Activated CD8-positive, alpha-beta memory T cell treated with anti-CD3 and anti-CD28 coated beads, Interleukin-2, amount 50 U/mL, for 24 hours (primary cell): ENCODE measurements around the gene MRPS23.

Experiments
- DNase-seq: peaks from one replicate; pipeline ENCODE4 v3.0.0-alpha.2; 2020; ENCODE audit errors: extremely low read depth

The MRPS23 gene

DNA sequence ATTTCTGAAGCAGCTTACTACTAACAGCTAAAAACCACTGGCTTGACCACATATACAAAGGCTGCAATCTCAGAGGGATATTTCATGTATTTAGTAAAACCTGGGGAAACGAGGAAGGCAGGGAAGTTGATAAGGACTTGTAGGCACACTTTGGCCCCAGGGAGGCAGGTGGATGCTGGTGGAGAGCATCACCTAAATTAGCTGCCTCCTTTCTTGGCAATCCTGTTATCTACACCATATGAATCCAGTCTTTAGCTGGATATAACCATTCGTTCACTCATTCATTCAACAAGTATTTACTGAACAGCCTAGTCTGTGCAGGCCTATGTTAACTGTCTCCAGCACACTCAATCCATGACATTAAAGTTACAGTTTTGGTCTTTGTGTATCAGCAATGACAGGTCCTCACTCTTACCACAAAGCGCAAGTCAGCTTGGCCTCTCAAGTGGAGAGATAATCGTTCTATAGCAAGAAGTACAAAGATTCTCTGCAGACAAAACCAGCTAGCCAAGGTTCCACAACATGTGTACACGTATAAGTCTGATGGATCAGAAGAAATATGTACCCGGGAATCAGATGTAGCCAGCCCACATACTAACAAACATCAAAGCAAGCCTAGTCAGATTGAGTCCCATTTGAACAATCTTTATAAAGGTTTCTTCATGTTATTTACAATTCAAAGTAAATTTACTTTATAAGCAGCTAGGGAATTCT lies 10.8 kb downstream of the MRPS23 start:
- no peak for DNase-seq

DNA sequence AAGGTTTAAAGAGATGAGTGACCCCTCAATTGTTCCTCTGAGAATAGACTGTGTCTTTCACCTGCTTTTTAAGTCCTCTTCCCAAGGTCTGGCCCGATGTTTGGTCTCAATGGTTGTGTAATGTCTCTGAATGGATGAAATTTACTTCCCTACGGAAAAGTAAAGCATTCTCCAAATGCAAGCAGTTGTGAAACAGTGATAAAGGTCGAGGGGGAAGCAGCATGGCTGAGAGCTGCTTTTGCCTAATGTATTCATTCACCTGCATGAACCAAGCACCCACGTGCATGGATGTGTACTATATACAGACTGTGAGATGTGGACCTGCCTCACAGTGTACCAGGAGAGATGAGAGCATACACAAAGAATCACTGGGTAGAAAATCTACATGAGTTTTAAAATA lies 11.4 kb downstream of the MRPS23 start:
- no peak for DNase-seq

DNA sequence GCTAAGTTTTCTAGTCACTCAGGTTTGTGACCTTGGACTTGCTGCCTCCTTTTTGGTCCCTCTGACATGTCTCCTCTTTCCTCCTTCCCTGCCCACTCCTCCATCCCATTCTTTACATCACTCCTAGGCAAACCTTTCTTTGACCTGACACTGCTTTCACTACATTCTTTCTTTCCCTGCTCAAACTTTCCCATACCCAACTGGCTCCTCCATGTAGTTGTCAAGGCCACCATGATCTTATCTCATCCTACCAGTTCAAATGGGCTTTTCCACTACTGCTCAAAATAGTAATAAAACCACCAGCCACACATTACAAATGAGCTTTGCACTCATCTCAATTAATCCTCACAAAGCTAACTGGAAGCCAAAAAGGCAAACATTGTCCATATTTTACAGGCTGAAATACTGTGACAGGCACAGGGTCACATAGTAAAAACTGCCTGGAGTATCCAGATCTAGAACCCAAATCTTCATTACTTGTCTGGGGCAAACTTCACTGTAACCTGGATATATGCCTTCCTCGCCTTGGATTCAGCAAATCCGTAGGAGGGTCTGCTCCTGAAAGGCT lies 14.4 kb downstream of the MRPS23 start:
- no peak for DNase-seq

DNA sequence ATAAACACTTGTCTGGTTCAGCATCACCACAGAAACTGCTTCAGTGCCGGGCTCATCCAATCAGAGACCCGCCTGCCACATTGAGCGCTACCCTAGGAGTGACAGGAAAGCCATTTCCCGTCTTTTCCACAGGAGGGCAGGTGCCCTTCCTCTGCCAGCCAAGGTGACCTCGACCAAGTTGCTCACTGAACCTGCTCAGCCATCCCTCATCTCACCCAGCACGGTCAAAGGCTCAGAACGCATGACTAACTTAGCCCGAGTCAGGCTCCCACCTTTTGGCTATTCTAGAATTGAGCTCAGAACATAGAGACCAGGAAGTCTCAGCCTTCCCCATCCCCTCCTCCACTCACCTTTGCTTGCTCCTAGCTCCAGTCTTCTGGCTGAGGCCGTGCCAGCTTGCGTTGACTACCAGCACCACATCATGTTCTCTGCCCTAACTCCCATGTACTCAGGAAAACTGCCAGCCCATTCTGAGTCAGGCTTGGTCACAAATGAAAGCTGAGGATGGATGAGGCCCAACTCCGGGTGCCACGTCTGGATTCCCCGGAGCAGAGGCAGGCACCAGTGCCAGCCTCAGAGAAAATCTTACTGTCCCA lies 15.6 kb downstream of the MRPS23 start:
- no peak for DNase-seq

DNA sequence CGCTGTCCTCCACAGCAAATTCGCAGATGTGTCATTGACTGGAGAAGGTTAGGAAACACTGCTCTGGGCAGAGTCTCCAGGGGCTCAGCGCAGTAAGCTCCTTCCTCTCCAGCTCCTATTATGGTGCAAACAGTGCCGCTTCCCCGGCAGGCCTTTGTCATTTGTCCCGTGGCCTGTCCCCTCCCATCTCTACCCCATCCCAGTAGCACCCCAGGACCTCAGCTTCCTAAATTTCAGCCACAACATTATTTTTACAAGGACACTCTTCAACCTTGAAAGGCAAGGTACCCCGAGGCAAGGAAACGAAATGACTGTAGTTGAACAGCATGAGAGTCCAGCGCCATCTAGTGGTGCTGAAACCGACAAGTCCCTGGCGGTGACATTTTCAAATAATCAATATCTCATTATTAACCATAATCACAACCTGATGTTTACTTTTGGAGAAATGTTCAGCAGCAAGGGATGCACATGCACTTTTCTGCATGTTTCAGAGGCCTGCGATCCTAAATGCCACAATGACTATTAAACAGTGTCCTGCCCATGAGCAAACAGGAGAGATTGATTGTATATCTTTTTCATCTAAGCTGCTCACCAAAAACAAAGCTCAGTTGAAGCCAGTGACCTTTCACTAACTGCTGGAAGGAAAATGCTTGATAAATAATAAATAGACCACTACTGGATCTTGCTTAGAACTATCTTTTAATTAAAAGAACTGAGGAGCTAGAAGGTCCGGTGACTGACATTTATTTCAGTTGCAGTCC lies 16.5 kb downstream of the MRPS23 start:
- DNase-seq: no peak

DNA sequence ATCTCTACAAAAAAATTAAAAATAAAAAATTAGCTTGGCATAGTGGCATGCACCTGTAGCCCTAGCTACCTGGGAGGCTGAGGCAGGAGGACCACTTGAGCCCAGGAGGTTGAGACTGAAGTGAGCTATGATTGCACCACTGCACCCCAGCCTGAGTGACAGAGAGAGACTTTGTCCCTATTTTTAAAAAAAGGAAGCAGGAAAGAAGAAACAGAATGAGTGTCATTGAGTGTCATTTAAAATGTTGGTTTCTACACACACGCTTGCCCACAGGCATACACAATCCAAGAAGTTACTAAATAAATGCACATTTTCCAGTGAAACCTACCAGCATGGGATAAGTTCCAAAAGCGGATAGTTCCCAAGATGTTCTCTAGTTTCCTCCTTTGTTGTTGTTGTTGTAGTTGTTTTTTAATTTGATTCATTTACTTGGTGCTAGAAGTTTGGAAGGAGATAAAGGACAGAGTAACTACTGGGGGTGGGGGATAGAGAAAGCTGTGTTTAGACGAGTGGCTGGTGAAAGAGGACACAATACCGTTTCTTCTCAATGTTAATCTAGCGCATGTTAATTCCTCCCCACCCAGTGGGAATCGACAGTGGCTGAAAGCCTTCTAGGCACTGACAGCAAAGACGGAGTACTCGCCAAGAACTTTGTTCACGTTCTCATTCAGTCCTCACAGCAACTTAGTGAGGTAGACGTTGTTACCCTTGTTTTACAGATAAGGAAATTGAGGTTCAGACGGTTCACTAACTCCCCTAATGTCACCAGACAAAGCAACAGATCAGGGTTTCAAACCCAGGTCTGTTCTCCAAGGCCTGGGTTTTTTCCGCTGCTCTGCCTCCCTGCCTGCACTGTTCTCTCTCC lies 17.3 kb downstream of the MRPS23 start:
- DNase-seq: no peak

DNA sequence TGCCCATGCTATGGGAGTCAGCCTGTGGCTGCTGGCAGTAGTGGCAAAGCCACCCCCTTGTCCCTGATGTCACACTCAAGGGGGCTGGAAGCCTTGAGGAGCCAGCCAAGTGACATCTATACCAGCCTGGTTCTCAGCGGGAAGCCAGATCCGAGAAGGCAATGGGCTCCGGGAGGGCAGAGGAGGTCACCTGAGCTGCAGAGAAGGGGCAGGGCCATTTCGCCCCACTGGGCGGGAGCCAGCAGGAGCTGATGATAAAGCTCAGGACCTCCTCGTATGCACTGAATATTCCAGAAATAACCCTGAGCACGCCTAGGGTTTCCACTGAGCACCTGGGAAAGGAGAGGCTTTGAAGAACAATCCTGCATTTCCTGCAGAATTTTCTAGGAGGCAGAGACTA lies 19.0 kb downstream of the MRPS23 start:
- DNase-seq: no peak

DNA sequence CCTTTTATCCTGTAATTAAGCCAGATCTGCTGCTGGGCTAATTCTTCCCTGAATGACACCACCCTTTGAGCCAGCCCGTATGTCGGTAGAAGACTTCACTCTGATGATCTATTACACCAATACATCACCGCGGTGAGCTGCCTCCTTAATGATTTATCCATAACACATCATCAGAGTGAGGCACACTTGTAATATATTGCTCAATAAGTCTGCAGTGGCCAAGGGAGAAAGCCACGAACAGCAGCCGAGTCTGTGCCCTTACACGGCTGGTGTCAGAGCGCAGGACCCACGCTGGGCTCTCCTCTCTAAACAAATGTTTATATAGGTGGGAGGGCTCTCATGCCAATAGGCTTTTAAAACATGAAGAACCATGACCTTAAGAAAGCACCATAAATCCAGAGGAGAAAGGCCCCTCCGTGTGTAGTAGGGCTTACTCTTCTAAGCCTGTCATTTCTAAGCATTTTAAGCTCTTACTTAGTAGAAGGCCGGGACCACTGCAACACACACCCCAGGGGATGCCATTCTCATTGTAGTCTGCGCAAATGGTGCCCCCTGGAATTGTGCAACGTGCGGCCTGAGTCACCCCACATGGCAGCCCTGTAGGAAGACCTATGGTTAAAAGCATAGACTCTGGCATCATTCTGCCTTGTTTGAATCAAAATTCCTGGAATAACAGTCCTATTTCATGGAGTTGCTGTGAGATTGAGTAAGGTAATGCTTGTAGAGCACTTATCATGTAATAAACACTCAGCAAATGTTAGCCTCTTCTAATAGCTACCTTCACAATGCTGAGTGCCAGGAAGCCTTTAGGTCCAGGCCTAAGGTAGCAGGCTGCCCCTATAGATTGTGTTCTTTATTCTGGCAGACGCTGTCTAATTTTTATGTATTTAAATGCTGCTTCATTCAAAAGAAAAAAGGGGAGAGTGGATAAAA lies 26.1 kb downstream of the MRPS23 start:
- no peak for DNase-seq

DNA sequence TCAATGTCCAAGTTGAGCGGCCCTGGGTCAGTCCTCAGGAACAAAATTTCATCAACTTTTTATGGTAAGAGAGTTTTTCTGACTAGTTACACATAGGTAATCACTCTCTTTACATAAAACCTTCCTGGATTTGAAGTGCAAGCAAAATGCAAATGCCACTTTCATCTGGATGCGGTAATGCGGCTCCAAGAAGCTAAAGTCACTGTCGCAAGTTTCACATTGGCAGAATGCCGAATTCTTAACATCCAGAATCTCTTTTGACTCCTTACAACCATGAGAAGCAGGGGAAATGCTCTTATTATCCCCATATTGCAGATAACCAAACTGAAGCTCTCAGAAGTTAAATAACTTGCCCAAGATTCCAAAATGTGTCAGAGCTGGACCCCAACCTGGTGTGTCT lies 30.0 kb downstream of the MRPS23 start:
- no peak for DNase-seq

DNA sequence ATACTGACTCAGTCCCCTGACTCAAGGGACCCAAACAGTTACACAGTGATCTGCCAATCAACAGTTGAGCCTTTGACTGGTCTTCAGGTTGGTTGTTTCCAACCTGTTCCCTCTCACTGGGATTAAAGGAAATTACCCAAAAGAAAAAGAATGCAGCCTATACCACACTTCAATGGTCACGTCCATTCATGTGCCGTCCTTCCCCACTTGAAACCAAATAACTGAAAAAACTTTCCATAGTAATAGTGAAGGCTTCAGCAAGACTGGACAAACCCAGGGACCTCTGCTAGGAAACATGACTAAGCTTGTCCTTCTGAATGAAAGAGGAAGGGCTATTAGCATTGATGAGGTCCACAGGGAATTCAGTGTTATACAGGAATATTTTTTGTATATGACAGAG lies 30.6 kb downstream of the MRPS23 start:
- DNase-seq: no peak

DNA sequence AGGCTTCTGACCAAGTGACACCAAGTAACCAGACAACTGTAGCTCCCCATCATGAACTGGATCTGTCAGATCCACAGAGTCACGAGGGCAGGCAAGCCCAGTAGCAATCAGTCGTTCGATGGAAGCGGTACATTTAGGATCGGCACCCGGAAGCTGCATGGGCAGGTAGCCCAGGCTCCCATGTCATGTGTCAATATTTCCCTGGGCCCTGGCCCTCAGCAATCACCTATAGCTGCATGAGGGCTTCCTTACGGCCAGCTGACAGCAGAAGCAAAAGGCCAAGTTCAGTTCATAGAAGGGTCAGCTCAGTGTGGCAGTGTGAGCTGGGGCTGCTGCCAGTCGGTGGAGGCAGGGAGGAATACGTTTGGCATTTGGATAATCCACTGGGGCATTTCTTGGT lies 31.8 kb downstream of the MRPS23 start:
- no peak for DNase-seq

DNA sequence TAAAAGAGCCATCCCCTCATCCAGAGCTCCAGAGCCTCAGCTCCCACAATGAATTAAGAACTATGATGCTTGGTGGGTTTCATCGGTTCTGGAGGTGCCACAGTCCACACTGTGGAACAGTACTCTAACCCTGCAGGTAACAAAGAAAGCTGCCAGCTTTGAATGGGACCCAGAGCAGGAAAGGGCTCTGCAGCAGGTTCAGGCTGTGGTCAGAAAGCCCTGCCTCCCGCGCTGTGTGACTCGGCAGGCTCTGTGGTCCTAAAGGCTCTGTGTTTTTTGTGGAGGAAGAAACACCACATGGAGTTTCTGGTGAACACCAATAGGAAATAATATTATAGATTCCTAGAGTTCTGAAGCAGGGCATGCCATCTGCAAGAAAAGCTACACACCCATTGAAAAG lies 32.5 kb downstream of the MRPS23 start:
- no peak for DNase-seq

DNA sequence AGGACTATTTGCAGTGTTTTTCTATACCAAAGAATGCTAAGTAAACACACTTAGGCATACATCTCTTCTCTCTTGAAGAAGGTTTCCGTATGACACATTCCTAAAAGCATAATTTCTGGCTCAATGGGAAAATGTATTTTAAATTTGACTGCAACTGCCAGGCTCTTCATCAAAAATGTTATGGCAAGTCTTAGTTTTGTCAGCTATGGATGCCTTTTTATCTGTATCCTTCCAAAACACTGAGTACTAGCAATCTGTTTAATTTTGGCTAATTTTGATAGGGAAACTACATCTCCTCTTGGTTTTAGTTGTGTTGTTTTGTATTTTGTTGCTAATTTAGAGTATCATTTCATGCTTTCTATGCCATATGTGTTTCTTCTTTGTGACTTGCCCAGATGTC lies 35.4 kb downstream of the MRPS23 start:
- DNase-seq: no peak

DNA sequence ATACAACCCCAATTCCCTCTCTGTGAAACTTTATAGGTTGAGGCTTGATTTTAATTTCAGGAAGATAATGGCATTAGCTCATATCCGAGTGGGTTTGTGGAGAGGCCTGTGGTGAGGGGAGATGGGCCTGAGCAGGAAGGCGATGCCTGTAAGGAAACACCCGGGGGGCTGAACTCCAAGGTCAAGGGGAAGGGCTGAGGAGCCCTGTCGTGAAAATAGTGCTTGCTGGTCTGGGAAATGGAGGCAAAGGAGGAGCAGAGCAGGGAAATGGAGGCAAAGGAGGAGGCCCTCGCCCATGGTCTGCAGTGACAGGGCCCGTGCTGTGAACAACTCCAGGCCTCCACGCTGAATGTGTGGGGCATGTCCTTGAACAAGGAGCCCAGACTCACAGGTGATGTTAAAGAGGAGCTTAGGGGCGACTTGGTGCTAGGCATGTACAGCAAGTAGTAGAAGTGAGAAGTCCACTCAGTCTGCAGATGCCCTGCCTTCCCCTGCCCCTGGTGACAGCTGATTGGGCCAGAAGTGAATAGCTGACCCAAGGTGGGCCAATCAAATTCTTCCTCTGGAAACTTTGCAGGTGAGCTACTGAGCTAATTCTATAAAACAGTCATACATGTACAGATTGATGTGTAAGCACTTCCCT lies 38.1 kb downstream of the MRPS23 start:
- DNase-seq: no peak

DNA sequence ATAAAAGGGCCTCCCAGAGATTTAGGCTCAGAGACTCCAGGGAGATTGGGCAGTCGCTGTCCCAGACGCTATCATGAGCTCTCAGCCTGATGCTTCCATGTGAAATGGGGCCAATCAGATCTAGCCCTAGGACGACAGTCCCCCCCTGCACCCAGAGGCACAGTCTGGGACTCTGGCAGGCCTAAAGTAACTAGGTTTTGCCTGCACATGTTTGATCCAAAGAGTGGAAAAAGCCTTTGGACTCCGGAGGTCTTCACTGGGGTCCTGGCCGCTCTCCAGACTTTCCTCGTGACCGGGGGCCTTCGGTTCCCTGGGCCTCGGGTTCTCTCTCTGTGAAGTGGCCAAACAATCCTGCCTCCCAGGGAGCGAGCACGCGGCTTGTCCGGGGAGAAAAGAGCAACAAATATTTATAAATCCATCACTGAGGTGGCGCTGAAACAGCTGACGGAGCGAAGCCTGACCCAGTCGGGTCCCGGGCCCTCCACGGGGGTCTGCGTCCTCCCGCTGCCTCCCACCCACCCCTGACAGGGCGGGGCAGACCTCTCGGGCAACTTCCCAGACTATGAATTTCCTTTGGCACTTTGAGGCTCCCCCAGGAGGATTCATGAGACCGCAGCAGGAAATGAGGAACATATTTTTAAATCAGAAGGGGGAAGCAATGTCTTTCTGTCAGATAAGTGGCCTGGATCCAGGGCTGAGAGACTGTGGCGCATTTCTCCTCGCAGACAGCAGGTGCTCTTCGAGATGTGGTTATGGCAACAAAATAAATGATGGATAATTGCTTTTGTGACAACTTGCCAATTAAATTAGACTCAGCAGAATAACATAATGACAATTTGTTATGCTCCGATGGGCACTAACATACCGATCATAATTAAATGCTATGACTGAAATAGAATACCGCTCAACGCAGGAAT lies 38.9 kb downstream of the MRPS23 start:
- no peak for DNase-seq

DNA sequence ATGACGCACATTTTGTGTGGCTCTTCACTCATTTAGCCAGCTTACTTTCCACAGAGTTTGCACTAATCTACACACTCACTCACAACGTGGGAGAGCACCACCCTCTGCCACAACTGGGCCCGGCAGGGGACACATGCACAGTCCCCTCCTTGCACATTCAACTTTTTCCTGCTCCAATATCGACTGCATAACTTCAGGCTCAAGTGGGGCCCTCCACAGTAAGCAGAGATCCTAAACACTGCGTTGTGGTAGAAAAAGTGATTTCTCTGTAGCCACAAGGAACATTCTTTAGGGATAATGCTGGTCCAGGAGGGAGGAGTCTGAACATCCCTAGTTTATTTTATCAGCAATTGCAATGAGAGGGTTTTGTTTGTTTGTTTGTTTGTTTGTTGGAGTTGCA lies 40.0 kb downstream of the MRPS23 start:
- no peak for DNase-seq

DNA sequence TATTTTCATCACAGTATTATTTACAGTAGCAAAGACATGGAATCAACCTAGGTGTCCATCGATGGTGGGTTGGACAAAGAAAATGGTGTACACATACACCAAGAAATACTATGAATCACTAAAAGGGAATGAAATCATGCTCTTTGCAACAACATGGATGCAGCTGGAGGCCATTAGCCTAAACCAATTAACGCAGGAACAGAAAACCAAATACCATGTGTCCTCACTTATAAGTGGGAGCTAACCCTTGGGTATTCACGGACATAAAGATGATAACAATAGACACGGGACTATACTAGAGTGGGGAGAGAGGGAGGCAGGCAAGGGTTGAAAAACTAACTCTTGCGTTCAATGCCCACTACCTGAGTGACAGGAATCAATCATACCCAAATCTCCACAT lies 41.0 kb downstream of the MRPS23 start:
- no peak for DNase-seq

DNA sequence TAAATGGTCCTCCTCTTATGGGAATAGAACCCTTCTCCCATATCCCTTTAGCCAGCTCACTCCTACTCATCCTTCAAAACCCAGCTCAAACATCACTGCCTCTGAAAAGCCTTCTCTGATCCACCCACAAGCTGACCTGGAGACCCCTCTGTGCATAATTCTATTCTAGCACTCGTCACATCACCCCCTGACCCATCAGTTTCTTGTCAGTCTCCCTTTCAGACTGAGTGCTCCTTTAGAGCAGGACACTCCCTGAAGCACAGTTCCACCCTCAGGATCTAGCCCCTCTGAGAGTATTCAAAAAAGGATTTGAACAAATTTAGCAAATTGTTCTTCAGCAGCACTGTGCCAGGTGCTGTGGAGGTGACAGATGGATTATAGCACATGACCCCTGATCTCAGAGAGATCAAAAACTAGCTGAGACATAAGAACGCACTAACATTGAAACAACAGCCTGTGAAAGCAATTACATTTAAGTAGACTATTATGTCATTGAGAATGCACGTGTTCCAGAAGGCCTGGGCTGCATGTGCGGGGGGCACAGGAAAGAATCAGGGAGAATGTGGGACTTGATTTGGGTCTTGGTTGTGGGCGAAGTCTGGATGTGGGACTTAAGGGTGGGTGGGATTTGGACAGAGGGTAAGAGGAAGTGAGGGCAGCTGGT lies 43.5 kb downstream of the MRPS23 start:
- no peak for DNase-seq

DNA sequence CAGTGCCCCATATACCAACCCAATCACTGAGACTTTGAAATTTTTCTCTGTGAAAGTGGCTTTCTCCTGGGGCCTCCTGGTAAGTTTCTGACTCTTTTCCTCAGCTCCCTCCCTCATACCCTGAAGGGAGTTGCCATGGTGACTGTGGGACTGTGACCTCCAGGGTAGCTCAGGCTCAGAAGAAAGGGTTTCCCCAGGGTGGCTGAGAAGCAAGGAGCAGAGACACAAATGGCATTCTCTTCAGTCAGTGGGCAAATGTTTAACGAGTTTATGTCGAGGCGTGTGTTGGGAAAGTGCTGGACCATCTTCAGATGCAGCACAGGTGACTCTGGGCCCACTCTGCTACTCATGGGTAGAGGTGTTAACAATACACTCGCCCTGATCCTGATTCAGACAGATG lies 46.8 kb downstream of the MRPS23 start:
- DNase-seq: no peak
